Cardiac muscle cell (in vitro differentiated cells and primary cell): ENCODE results near the gene TCEAL1. TPM values are rescaled to one million over a fixed set of nuclear protein-coding genes. Genes with fewer than 3 reads are reported as not detected.

Experiments used
- DNase-seq, 2 donors: peaks; one replicate each; pipeline versions ENCODE4 v3.0.0 to v3.0.0-alpha.2; 2010 to 2017; ENCODE audit warnings: low read depth in 1 of 2, low spot score in 1 of 2
- H3K27ac ChIP-seq: fragments of 200-600 bp; sonication (generic); 2 replicates; pipeline ENCODE4 v1.5.1; 2016
- H3K27me3 ChIP-seq: fragments of 200-600 bp; sonication (generic); 2 replicates; pipeline ENCODE4 v1.6.0; 2016; ENCODE audit warnings: control low read depth
- H3K36me3 ChIP-seq: fragments of 200-600 bp; sonication (generic); 2 replicates; pipeline ENCODE4 v1.5.1; 2016; ENCODE audit warnings: control low read depth
- H3K4me1 ChIP-seq: fragments of 200-600 bp; sonication (generic); 2 replicates; pipeline ENCODE4 v1.8.1; 2017; ENCODE audit warnings: low read depth, mild to moderate bottlenecking, mixed run types
- H3K4me3 ChIP-seq: fragments of 200-600 bp; sonication (generic); 2 replicates; pipeline ENCODE4 v1.5.1; 2016; ENCODE audit warnings: mild to moderate bottlenecking
- H3K9me3 ChIP-seq: fragments of 200-600 bp; sonication (generic); 2 replicates; pipeline ENCODE4 v1.5.1; 2017; ENCODE audit warnings: low read depth, mild to moderate bottlenecking, control low read depth
- CTCF ChIP-seq: IDR thresholded peaks from 2 replicates; pipeline ENCODE4 v1.5.1; 2012; ENCODE audit warnings: low read depth, mild to moderate bottlenecking, low read length
- polyA plus RNA-seq: library from polyadenylated mRNA; unstranded; fragments of >200 nt; fragmentation: Nextera tagmentation; extraction: Ambion mirVana; gene quantifications from 2 replicates; pipeline ENCODE4 v1.2.1, GENCODE V29; 2016
- total RNA-seq: library from RNA; depleted of rRNA; stranded (reverse); fragments of >200 nt; gene quantifications from 2 replicates; pipeline ENCODE4 v1.2.3, GENCODE V29; 2016

The TCEAL1 gene
- total and polyA plus RNA-seq, 2 experiments from 2014 or later: 66.3 to 121 TPM

GRCh38 chrX:103674531-103675454 is 46.0 kb downstream of the TCEAL1 start:
- no peak for TF ChIP-seq CTCF
- H3K27ac ChIP-seq: peak overlapping the region; percentile 56

GRCh38 chrX:103678199-103678993 is 49.6 kb downstream of the TCEAL1 start:
- Histone ChIP-seq H3K36me3 (peaks cover 71% of the 10 kb centered on the region), H3K4me1 (no peaks in the 10 kb centered on the region), H3K27ac (peak overlapping the region; percentile 59), H3K27me3 (no peaks in the 10 kb centered on the region), H3K9me3 (no peaks in the 10 kb centered on the region), H3K4me3 (no peak overlapping the region)
- no peak for TF ChIP-seq CTCF
- DNase-seq: peak in 1 of 2 donors; percentile 67

More at GRCh38 chrX:103674531-103675454, 46.0 kb downstream of the TCEAL1 start:
- no peak for DNase-seq
- peaks cover 37% of the 10 kb centered on the region for H3K36me3 ChIP-seq
- no peak overlapping the region for H3K4me3 ChIP-seq
- H3K27me3 ChIP-seq: no peaks in the 10 kb centered on the region
- H3K4me1 ChIP-seq: peaks cover 2% of the 10 kb centered on the region
- H3K9me3 ChIP-seq: no peaks in the 10 kb centered on the region

Other genes starting within 250 kb of the TCEAL1 start
- gene RAB40A, start 109.5 kb upstream of the TCEAL1 start, total RNA-seq: 0.42 and 2.4 TPM in 2 replicates
- gene RAB40A, start 109.5 kb upstream of the TCEAL1 start, polyA plus RNA-seq: 1.9 and 2.9 TPM in 2 replicates
- gene TCEAL4, start 43.5 kb upstream of the TCEAL1 start, total RNA-seq: 65.9 and 77.6 TPM in 2 replicates
- 106 and 127 TPM in 2 replicates for gene TCEAL4, start 43.5 kb upstream of the TCEAL1 start, polyA plus RNA-seq
- 11.8 and 23.0 TPM in 2 replicates for gene TCEAL3, start 21.0 kb upstream of the TCEAL1 start, total RNA-seq
- 16.5 and 20.0 TPM in 2 replicates for gene TCEAL3, start 21.0 kb upstream of the TCEAL1 start, polyA plus RNA-seq
- gene MORF4L2, start 57.7 kb downstream of the TCEAL1 start, total RNA-seq: 796 and 838 TPM in 2 replicates
- gene MORF4L2, start 57.7 kb downstream of the TCEAL1 start, polyA plus RNA-seq: 629 and 674 TPM in 2 replicates
- not detected in 2 replicates for gene TMEM31, start 81.9 kb downstream of the TCEAL1 start, total RNA-seq
- 1.7 and 1.8 TPM in 2 replicates for gene TMEM31, start 81.9 kb downstream of the TCEAL1 start, polyA plus RNA-seq
- 0.03 and 0.07 TPM in 2 replicates for gene PLP1, start 147.9 kb downstream of the TCEAL1 start, total RNA-seq
- not detected in 2 replicates for gene PLP1, start 147.9 kb downstream of the TCEAL1 start, polyA plus RNA-seq
- 3.4 and 5.8 TPM in 2 replicates for gene RAB9B, start 203.3 kb downstream of the TCEAL1 start, total RNA-seq
- gene RAB9B, start 203.3 kb downstream of the TCEAL1 start, polyA plus RNA-seq: 3.3 and 6.6 TPM in 2 replicates